NCI-H2196 treated with DMSO at 0.1 percent for 48 hours (cell line): ENCODE measurements around the gene IFRD2.
"Not testable (repeated sequence)": the region's sequence is repeated elsewhere in the genome, so short reads cannot be mapped to it uniquely, and the experiment has no call there.

Experiments
- DNase-seq: peaks from one replicate; lab custom pipeline; 2025; ENCODE audit not compliant: unreplicated experiment; lab: John Stamatoyannopoulos, UW

The IFRD2 gene

DNA sequence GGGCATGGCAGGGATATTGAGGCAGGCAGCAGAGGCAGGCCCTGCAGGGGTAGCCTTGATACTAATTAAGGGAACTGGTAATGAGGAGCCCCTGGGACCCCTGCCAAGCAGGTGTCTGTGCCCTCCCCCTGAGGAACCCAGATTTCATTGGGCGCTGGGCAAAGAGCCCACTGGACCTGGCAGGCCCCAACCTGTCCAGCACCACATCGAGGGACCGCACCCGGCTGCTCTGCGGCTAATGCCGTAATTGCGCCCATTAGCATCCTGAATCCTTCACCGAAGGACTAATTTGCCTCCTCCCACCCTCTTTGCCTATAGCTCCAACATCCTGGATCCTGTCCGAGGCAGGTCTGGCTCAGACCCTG is 37.0 kb downstream of the IFRD2 start:
- no peak for DNase-seq

DNA sequence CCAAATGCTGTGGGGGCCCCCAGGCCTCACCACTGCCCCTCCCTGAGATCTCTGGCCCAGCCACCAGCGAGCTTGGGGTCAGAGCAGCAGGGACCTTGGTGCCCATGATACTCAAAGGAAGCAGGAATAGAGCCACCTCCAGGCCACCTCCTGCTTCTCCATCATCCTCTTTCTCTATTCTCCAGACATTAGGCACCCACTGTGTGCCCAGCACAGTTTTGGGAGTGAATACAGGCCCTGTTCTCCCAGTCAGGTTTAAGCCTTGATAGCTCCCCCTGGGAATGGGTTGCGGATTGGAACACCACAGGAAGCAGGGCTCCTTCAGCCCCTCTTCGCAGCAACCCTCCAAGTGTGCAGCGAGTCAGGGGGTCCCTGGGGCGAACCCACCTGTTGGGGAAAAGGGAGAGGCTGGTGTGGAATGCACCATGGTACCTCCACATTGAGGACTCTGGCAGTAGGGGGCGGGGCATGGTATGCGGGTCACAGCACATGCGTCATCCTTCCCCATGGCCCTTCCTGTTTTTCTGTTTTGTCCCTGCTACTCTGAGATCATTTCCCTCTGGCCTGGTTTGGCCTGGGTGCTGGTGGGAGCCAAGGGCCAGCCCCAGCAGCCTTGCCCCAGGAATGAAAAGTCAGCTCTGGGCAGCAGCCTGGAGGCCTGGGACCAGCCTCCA is 37.5 kb downstream of the IFRD2 start:
- no peak for DNase-seq

DNA sequence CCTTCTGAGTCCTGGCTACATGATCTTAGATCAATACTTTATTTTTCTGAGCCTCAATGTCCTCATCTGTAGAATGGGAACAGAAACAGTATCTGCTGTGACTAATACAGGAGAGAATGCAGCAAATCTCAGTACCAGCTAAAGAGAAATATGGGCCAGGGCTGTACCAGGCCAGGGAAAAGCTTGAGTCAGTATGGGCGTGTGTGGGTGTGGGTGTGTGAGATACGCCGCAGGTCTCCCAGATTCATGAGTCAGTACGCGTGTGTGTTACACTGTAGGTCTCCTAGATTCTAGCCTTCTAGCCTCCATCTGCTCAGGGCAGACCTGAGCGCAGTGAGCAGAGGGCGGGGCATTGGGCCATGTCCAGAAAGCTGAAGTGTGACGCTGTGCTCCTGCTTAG is 41.0 kb downstream of the IFRD2 start:
- no peak for DNase-seq

DNA sequence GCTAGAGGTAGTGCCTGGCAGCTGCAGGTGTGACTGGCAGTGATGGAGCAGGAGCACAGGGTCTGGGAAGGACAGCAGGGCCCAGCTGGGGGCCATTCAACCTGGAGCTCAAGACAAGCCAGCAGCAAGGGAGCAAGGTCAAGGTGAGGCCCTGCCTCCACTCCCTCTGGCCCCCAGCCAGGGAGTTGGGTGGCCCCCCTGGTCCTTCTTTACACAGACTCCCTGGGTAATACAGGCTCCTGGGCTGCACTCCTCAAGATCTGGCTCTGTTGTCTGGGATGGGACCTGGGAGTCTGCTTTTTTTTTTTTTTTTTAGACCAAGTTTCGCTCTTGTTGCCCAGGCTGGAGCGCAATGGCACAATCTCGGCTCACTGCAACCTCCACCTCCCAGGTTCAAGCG is 41.7 kb downstream of the IFRD2 start:
- DNase-seq, result no peak

DNA sequence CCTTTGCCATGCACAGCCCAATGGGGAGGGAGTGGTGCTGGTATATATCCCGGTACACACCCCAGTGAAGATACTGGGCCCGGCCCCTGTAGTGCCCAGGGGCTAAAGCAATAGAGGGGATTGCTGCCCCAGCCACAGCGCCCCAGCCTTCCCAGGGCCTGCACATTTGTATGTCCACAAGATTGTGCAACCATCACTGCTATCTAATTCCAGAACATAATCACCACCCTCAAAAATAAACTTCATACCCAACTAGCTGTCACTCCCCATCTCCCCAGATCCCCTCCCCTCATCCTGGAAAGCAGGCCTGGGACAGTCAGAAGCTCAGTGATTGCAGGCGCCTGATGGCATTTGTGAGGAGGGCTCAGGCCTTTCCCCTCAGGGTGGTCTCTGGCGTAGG is 42.8 kb downstream of the IFRD2 start:
- DNase-seq, result no peak

DNA sequence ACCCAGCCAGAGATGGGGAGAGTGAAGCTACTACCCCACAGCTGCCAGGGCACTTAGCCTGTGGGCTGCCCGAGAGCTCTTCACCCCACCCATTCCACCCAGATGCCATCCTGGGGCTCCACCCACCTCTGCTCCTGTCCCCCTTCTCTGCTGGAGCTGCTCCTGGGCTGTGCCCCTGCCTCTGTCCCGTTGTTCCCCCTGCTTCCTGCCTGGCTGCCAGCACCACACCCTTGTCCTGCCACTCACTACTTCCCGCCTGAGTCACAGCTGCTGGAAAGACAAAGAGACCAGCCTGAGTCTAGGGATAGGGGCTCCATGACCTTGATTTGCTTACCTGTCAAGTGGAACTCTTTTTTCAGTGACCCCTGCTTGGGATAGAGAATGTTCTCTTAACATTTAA is 43.8 kb downstream of the IFRD2 start:
- DNase-seq, result no peak

DNA sequence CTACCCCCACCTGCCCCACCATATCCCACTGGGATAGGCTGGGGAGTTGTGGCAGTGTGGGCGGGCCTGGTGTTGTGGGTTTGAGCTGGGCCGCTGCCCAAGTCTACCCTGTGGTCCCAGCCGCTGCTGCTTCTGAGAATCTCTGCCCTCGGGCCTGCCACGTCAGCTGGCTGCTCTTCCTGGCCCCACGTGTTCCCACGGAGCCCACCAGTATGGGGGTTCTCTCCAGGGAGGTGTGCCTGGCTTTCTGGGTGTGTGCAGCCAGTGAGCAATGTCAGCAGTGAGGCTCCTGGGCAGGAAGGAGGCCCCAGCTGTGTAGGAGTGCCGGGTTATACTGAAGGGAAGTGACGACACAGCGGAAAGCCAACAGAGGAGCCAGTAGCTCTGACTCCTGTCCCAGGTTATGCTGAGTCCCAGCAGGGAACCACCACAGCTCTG is 45.7 kb downstream of the IFRD2 start:
- no peak for DNase-seq

DNA sequence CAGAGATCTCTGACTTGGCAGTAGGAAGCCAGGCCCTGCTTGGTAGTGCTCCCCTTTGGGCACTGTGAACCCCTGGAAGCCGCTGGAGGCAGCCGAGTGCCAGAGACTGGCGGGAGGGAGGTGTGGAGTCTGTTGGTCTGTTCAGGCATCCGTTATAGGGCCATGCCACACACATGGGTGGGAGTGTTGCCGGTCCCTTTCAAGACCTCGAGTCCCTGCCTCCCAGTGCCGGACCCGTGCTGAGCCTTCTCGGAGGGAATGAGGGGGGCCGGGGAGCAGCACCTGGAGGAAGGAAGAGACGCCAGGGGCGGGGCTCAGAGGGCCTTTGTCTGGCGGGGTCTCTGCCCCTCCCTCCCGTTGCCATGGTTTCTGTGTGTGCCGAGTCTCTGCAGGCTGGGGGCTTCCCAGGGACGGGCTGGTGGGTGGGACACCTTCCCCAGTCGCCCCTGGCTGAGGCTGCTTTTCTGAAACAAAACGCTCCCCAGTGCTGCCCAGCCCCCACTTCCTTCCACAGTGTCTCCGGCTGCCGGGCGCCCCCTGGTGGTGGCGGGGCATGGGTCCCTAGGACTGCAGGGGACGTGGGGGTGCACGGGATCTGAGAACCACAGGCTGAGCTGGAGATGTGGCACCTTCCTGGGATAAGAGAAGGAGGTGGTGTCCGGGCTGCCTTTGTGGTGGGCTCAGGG is 46.3 kb downstream of the IFRD2 start:
- DNase-seq, result peak; percentile 27

DNA sequence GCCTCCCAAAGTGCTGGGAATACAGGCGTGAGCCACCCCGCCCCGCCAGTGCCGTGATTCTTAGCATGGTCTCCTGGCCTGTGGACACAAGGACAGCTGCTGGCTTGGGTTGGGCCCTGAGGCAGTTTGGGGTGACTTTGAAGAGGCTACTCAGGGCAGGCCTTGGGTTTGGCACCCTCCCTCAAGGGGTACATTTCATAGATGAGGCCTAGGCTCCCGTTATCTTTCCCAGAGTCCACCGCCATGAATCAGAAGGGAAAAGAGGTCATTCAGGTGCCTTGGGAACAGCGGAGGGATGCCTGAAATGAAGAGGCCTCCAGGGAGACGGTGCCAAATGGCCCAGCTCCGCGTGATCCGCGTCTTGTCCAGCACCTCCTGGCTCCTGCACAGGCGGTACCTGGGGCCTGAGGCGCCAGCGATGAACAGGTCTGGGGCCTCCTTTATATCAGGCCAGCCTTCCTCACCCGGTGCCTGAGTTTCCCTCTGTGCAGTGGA is 46.9 kb downstream of the IFRD2 start:
- DNase-seq, result no peak

DNA sequence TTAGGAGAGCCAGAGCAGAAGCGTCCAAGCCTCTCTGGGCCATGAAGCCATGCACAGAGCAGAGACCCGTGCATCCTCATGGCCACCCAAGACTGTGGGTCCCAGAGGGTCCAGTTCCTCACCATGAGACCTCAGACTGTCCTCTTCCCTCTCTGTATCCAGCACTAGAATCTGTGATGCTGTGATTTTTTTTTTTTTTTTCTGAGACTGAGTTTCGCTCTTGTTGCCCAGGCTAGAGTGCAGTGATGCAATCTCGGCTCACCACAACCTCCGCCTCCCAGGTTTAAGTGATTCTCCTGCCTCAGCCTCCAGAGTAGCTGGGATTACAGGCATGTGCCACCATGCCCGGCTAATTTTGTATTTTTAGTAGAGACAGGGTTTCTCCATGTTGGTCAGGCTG is 47.4 kb downstream of the IFRD2 start:
- not testable (repeated sequence) for DNase-seq

DNA sequence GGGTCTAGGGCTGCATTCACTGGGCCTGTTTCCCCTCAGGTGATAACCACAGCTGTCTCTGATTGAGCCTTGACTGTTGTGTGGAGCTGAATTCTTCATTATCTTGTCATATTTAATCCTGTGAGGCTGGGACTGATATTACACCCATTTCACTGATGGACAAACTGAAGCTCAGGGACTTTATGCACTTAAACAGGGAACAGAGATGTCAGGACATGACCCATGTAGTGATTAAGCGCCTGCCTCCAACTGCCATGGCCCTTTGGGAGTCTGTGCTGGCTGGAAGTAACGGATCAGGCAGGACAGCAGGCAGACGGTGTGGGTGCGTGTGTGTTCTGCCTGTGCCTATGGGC is 48.7 kb downstream of the IFRD2 start:
- no peak for DNase-seq

DNA sequence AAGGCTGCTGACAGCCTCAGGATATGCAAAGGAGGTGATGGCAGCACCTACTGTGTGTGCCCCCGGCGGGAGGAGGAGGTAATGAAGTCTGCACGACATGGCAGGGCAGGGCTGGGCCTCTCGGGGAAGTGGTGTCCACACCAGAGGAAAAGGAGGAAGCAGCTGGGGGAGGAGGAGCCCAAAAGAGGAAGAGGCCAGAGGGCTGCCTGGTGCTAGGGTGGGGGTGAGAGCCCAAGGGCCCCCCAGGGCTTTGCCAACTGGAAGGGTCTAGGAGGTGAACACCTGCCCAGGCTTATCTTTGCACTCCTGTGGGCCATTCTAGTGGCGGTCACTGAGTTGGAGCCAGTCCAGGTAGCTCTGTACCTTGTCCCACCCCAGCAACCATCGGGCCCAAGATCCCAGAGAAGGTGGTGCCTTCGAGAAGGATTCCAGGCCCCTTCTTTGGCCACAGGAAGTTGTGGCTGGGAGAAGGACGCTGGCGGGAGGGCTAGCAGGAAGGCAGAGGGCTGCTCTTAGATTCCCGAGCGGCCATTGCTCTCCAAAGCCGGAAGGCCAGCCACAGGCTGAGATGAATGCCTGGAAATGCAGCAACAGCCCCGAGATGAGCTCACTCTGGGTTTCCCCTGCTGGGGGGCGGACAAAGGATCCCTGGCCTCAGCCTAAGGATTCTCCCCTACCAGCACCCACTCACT is 49.2 kb downstream of the IFRD2 start:
- DNase-seq, result no peak

DNA sequence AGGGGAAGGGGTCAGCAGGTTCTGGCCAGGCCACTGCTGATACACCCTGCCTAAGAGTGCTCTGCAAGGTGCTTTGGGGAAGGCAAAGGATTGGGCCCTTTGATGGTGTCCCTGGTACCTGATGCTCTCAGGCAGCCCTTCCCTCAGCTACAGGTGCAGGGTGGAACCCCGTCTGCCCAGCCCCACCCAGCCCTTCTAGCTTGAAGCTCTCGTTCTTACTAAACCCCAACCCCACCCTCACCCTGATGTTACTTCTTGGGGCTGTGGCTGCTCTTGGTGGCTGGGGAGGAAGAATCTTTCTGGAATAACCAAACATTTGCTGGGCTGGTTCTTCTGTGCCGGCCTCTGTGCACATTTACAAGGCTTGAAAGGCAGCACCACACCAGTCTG is 49.9 kb downstream of the IFRD2 start:
- DNase-seq, result no peak

DNA sequence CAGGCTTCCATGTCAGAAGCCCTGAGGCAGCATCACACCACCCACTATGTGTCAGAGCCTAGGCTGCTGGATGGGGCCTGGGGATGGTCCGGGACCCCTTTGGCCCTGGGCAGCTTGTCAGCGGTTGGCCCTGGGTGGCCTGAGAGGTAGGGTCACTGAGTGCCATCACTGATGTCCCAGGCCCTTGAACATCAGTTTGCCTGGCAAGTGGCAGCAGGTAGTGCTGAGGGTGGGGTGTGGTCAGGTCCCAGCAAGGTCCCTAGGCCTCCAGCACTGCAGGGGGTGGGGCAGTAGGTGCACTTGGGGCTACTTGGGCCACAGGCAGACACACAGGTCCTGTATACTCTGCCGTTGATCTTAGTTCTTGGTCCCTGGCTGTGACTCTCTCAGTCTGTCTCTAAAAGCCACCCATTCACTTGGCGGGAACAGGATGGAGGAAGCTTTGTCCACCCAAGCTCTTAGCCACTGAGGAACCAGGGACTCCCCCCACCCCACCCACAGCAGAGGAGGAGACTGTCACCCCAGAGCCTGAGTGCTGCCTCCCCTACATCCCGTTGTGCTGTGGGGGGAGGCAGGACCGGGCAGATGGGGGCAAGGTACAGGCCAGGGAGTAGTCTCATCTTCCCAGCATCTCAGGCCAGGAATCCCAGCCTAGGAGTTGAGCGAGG is 50.4 kb downstream of the IFRD2 start:
- no peak for DNase-seq

DNA sequence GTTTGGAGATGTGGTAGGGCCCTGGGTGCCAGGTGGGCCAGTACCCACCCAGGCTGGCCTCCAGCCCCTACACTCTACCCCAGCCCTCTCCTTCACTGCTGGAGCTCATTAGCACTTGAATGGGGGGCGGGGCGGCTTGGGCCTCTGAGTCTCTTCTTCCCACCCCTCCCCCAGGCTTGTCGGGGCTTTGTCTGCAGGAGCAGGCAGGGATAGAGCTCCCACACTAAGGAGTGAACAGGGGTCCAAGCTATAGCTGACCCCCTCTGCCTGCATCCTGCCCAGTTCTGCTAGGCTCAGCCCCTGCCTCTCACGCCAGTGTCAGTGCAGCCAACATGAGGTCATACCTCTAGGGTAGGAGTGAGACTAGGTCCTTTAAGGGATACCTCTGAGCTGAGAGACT is 51.1 kb downstream of the IFRD2 start:
- no peak for DNase-seq

DNA sequence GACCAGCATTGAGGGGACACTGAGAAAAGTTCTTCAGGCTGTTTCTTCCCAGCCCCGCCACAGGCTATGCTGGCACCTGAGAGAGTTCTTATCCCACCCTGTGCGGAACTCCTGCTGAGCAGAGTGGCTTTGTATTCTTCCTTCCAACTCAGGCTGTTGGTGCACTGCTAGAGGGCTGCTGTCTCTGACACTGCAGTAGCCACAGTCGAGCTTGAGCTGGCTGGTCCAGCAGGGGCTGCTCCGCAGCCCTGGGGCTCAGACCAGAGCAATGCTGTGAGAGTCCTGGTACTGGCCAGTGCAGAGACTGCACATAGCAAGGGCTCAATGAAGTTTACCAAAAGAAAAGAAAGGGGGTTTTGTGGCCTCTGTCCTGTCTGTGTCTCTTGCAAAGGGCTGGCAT is 52.6 kb downstream of the IFRD2 start:
- DNase-seq, result no peak

DNA sequence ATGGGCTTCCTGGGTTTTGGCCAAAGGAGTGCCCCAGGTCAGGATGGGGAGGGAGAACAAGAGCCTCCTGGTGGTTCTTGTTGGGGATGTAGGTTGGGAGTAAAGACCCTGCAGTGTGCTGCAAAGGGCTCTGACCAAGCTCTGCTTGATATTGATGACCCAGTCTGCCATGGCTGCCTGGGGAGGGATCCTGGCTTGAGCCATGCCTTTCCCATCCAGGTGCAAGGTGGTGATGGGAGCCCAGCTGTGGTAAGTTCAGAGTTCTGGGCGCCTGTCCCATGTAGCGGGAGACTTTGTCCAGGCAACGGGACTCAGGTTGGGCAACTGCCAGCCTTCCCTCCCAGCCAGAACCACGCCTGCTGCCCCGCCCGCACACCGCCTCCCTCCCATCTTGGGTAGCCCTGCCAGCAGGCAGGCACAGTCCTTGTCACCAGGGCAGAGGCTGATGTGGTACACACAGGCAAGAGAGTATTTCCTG is 53.6 kb downstream of the IFRD2 start:
- no peak for DNase-seq

DNA sequence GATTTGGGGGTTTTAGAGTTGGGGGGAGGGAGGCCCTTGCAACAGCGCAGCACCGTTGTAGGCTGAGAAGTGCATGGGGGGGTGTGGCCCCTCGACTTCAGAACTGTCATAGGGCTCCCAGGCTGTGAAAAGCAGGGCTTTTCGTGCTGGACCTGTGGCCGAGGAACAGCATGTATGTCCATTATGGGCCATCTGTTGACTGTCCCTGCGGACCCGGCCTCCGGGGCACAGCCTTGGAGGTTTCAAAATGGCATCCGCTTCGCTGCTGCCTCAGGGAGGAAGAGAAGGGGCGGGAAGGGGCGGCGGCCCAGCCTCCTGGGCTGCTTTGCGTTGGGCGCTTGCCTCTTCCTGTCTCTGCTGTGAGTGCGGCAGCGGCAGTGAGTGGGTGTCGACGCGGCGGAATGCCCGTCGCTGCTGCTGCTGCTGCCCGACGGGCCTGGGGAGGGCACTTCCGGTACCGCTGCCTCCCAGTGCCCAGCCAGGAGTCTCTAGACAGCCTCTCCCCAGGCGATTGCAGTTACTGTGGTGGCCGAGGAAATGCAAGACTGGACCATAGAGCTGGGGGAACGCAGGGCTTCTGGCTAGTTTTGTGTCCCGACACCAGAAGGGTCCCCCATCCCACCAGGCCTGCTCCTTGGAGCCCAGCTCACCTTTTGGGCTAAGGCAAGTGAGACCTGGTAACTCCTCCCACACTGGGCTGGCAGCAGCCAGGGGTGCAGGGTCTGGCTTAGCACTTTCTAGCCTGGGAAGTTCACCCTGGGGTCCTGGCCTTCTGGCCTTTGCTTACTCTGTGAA is 54.3 kb downstream of the IFRD2 start:
- peak; percentile 18 for DNase-seq
